Spleen (tissue), 11 donors: ENCODE data around the gene DBT. TPM values are rescaled to one million over a fixed set of nuclear protein-coding genes. Genes with fewer than 3 reads are reported as not detected.

Source experiments
- DNase-seq: peaks from one replicate; pipeline ENCODE4 v3.0.0-alpha.2; 2020
- H3K27ac ChIP-seq, 8 donors: fragments of 200-600 bp; sonication (generic) in 7 of 8; 1 replicate in 4 of 8; 2 replicates in 4 of 8; pipeline versions ENCODE4 v1.5.0 to v1.8.0; 2016 to 2021; ENCODE audit warnings: inconsistent platforms in 4 of 8, mild to moderate bottlenecking in 4 of 8, moderate library complexity in 1 of 8
- H3K27me3 ChIP-seq, 7 donors: fragments of 200-600 bp; sonication (generic) in 6 of 7; replicated peaks in 1 of 7; 1 replicate in 4 of 7; 2 replicates in 3 of 7; pipeline versions ENCODE4 v1.5.0 to v1.8.0; 2016 to 2021; ENCODE audit warnings: inconsistent platforms in 3 of 7, mild to moderate bottlenecking in 1 of 7
- H3K36me3 ChIP-seq, 6 donors: fragments of 200-600 bp; sonication (generic) in 5 of 6; 1 replicate in 4 of 6; 2 replicates in 2 of 6; pipeline versions ENCODE4 v1.5.0 to v1.8.0; 2016 to 2021; ENCODE audit warnings: inconsistent platforms in 2 of 6
- H3K4me1 ChIP-seq, 6 donors: fragments of 200-600 bp; sonication (generic) in 5 of 6; 1 replicate in 3 of 6; 2 replicates in 3 of 6; pipeline versions ENCODE4 v1.5.0 to v1.8.0; 2016 to 2021; ENCODE audit warnings: inconsistent platforms in 3 of 6
- H3K4me3 ChIP-seq, 8 donors: fragments of 200-600 bp; sonication (generic) in 7 of 8; 1 replicate in 4 of 8; 2 replicates in 4 of 8; pipeline versions ENCODE4 v1.5.0 to v1.8.0; 2016 to 2021; ENCODE audit warnings: inconsistent platforms in 4 of 8, mild to moderate bottlenecking in 4 of 8, moderate library complexity in 2 of 8
- H3K9me3 ChIP-seq, 8 donors: fragments of 200-600 bp; sonication (generic) in 7 of 8; 1 replicate in 4 of 8; 2 replicates in 4 of 8; pipeline versions ENCODE4 v1.5.0 to v1.8.0; 2016 to 2021; ENCODE audit warnings: inconsistent platforms in 4 of 8
- CTCF ChIP-seq, 11 experiments: fragments of 200-600 bp in 7 of 11; fragments of 450-650 bp in 4 of 11; sonication (generic) in 4 of 11; IDR thresholded peaks in 8 of 11; conservative IDR thresholded peaks in 3 of 11; 1 replicate in 7 of 11; 2 replicates in 4 of 11; pipeline versions ENCODE4 v1.4.0 to v1.8.0; 2016 to 2021; ENCODE audit warnings: antibody characterized with exemption in 11 of 11, inconsistent platforms in 4 of 11, mild to moderate bottlenecking in 1 of 11
- POLR2A ChIP-seq, 3 donors: fragments of 450-650 bp; IDR thresholded peaks; one replicate each; pipeline ENCODE4 v1.5.1; 2017; ENCODE audit warnings: antibody characterized with exemption in 3 of 3, mild to moderate bottlenecking in 1 of 3
- POLR2AphosphoS5 ChIP-seq, 3 donors: sonication (generic); formaldehyde crosslinking; IDR thresholded peaks; one replicate each; pipeline ENCODE4 v1.5.1; 2017; ENCODE audit warnings: antibody characterized with exemption in 3 of 3
- WGBS, 5 donors: extraction: QIAGEN DNeasy Blood & Tissue Kit in 3 of 5; methylation state at CpG; one replicate each; pipeline versions ENCODE4 v1.1.5 to v1.1.7; 2013 to 2018; 5-methylcytosine and 5-hydroxymethylcytosine counted together
- intact Hi-C: fragments of 100-400 bp; cut with DNase I; formaldehyde crosslinking; loops from one replicate; pipeline ENCODE4 v1.15.0; 2023; ENCODE audit warnings: low total_unique reads
- polyA plus RNA-seq, 3 donors: library from polyadenylated mRNA; stranded (reverse); fragments of 200-250 nt; gene quantifications; one replicate each; pipeline ENCODE4 v1.2.1, GENCODE V29; 2013
- total RNA-seq, 7 donors: library from RNA; depleted of rRNA in 3 of 7; stranded (reverse); fragments of >200 nt in 3 of 7; fragmentation: NEBNext Ultra II Directional in 4 of 7; extraction: Animal tissue kit (Norgen Biotek cat#: 25700) in 4 of 7; gene quantifications; one replicate each; pipeline versions ENCODE4 v1.1.0 to v1.2.1, GENCODE V29; 2016 to 2021
- donor health status: healthy with polysubstance abuse.
- donor health status: DM: no; HTN: no; CAD: no; lungs with moderate emphysema.
- donor health status: DM: no; HTN: no; CAD: no.
- donor health status: Bipolar disorder and iron deficiency.
- donor health status: healthy.
- donor health status: DM: no; HTN: no; CAD: no.
- donor health status: DM: yes; HTN: yes; CAD: no.

DBT gene
- total and polyA plus RNA-seq, 10 donors, result 1.8 to 13.4 (median 6.8) TPM

GRCh38 chr1:100246738-100247137 is 2.9 kb downstream of the DBT start:
- H3K36me3 ChIP-seq, result peaks cover 0 to 10% (median 0%) of the 10 kb centered on the region in 6 donors
- H3K4me3 ChIP-seq, result no peak overlapping the region
- no peak for DNase-seq
- intact Hi-C loops, result no loop called here
- H3K4me1 ChIP-seq, result peaks cover 0 to 61% (median 38%) of the 10 kb centered on the region in 6 donors
- TF ChIP-seq CTCF (IDR thresholded peaks at IDR 0.05 in 8 of 11, conservative IDR thresholded peaks at IDR 0.05 in 3 of 11) (no peak), POLR2A (IDR thresholded peaks at IDR 0.05) (no peak), POLR2AphosphoS5 (IDR thresholded peaks at IDR 0.05) (no peak)
- H3K27ac ChIP-seq, result no peak overlapping the region
- no peaks in the 10 kb centered on the region for H3K27me3 ChIP-seq
- H3K9me3 ChIP-seq, result no peaks in the 10 kb centered on the region
- 80 to 90% (median 84%) methylated on average over 4 of the region's 4 CpGs for WGBS, 5 donors

- TF ChIP-seq POLR2A (IDR thresholded peaks at IDR 0.05) (no peak), CTCF (IDR thresholded peaks at IDR 0.05 in 8 of 11, conservative IDR thresholded peaks at IDR 0.05 in 3 of 11) (no peak), POLR2AphosphoS5 (IDR thresholded peaks at IDR 0.05) (no peak)
- Histone ChIP-seq H3K4me3 (no peak overlapping the region), H3K27me3 (no peaks in the 10 kb centered on the region), H3K36me3 (peaks cover 0 to 60% (median 12%) of the 10 kb centered on the region in 6 donors), H3K9me3 (no peaks in the 10 kb centered on the region), H3K27ac (no peak overlapping the region), H3K4me1 (peaks cover 0 to 16% (median 4%) of the 10 kb centered on the region in 6 donors)
- no peak for DNase-seq
- intact Hi-C loops, result no loop called here
- WGBS, 5 donors, result 77 to 91% (median 81%) methylated on average over 4 of the region's 4 CpGs
Measured at GRCh38 chr1:100240631-100241030, 9.0 kb downstream of the DBT start.

- H3K36me3 ChIP-seq, result peaks cover 0 to 67% (median 12%) of the 10 kb centered on the region in 6 donors
- H3K4me1 ChIP-seq, result peaks cover 0 to 9% (median 2%) of the 10 kb centered on the region in 6 donors
- intact Hi-C loops, result no loop called here
- H3K4me3 ChIP-seq, result no peak overlapping the region
- DNase-seq, result no peak
- H3K9me3 ChIP-seq, result no peaks in the 10 kb centered on the region
- H3K27me3 ChIP-seq, result no peaks in the 10 kb centered on the region
- no peak overlapping the region for H3K27ac ChIP-seq
- TF ChIP-seq POLR2AphosphoS5 (IDR thresholded peaks at IDR 0.05), result no peak
- TF ChIP-seq CTCF (IDR thresholded peaks at IDR 0.05 in 8 of 11, conservative IDR thresholded peaks at IDR 0.05 in 3 of 11), result no peak
- TF ChIP-seq POLR2A (IDR thresholded peaks at IDR 0.05), result no peak
Measured at GRCh38 chr1:100239961-100240360, 9.7 kb downstream of the DBT start.

DNA sequence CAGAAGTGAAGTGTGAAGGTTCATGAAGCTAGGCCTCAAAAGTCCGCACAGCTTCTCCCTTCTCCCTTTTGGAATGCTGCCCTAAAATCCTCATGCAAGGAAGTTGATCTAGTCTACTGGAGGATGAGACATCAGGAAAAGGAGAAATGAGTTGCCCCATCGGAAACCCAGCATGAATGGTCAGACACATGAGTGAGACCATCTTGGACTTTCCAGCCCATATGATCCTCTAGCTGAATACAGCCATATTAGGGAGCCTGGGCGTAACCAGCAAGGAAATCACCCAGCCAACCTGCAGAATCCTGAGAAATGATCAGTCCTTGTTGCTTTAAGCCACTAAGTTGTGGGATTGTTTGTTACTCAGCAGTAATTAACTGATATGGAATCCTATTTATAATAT is 12.5 kb downstream of the DBT start:
- H3K9me3 ChIP-seq, result no peaks in the 10 kb centered on the region
- no peak overlapping the region for H3K27ac ChIP-seq
- DNase-seq, result no peak
- TF ChIP-seq POLR2A (IDR thresholded peaks at IDR 0.05), result no peak
- no peak for TF ChIP-seq POLR2AphosphoS5 (IDR thresholded peaks at IDR 0.05)
- TF ChIP-seq CTCF (IDR thresholded peaks at IDR 0.05 in 8 of 11, conservative IDR thresholded peaks at IDR 0.05 in 3 of 11), result no peak
- intact Hi-C loops, result no loop called here
- H3K27me3 ChIP-seq, result no peaks in the 10 kb centered on the region
- H3K4me1 ChIP-seq, result no peaks in the 10 kb centered on the region
- H3K36me3 ChIP-seq, result peaks cover 0 to 86% (median 25%) of the 10 kb centered on the region in 6 donors
- WGBS, 5 donors, result 95 to 100% (median 98%) methylated on average over 3 of the region's 3 CpGs
- H3K4me3 ChIP-seq, result no peak overlapping the region
